D721Med (cell line): ENCODE measurements around the gene PXMP4.

Experiments
- DNase-seq: peaks from one replicate; pipeline ENCODE4 v3.0.0; 2011; ENCODE audit warnings: low spot score; ENCODE audit not compliant: insufficient read length
- FAIRE-seq: peaks from 2 replicates; lab custom pipeline; 2011; peaks lifted over from hg19 to GRCh38; lab: Jason Lieb, UNC
- CTCF ChIP-seq: IDR thresholded peaks from 2 replicates; pipeline ENCODE4 v1.5.1; 2012; ENCODE audit warnings: mild to moderate bottlenecking, control low read depth; ENCODE audit not compliant: insufficient read depth; ENCODE audit errors: missing control alignments

The PXMP4 gene

GRCh38 chr20:33727115-33727479 is 7.0 kb upstream of the PXMP4 start:
- DNase-seq (no peak), FAIRE-seq (no peak)

GRCh38 chr20:33725607-33726264 is 5.6 kb upstream of the PXMP4 start:
- DNase-seq, result no peak
- TF ChIP-seq CTCF, result no peak
- FAIRE-seq, result no peak

More at GRCh38 chr20:33727115-33727479, 7.0 kb upstream of the PXMP4 start:
- no peak for TF ChIP-seq CTCF

DNA sequence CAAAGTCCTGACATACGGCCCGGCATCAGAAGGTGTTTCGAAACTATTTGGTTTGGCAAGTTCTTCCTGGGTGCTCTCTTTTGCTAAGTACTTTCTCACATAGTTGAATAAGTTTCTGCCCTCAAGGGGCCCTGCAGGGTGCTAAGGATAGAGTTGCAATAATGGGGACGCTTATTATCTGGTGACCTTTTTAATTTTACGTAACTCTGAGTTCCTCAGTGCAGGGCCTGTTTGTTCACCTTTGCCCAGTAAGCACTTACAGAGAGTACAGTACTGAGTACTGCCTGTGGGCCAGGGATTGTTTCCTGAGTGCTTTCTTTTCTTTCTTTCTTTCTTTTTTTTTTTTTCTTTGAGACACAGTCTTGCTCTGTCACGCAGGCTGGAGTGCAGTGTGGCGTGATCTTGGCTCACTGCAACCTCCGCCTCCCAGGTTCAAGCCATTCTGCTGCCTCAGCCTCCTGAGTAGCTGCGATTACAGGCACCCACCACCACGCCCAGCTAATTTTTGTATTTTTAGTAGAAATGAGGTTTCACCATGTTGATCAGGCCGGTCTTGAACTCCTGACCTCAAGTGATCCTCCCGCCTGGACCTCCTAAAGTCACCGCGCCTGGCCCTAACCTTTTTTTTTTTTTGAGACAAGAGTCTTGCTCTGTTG is 4.5 kb upstream of the PXMP4 start:
- TF ChIP-seq CTCF, result no peak
- DNase-seq (no peak), FAIRE-seq (no peak)

GRCh38 chr20:33721391-33722140 is 1.5 kb upstream of the PXMP4 start:
- DNase-seq (no peak), FAIRE-seq (no peak)
- no peak for TF ChIP-seq CTCF

GRCh38 chr20:33719277-33719988 is 677 bp downstream of the PXMP4 start:
- no peak for TF ChIP-seq CTCF
- FAIRE-seq (no peak), DNase-seq (no peak)

DNA sequence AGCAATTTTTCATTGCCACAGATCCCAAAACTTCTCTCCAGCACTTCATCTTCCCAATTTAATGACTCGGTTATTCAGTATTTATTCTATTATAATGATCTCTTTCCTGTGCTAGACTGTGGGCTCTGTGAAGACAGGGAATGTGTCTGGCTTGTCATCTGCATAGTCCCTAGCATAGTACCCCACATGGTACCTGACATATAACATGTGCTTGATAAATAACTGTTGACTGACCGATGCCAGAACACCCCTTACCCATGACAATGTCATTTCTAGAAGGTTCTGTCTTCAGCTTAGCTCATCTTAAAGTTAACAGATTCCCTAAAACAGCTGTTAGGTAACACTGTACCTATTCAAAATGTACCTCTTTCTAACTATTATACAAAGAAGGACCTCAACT is 3.6 kb downstream of the PXMP4 start:
- DNase-seq (no peak), FAIRE-seq (no peak)
- no peak for TF ChIP-seq CTCF
